GM21723 (cell line): ENCODE data around the gene ALPP.
"Not testable (repeated sequence)": the region's sequence is repeated elsewhere in the genome, so short reads cannot be mapped to it uniquely, and the experiment has no call there.

Experiments used
- ATAC-seq: cut with Tn5 transposase; IDR thresholded peaks from one replicate; pipeline ENCODE4 v1.9.1; 2021; ENCODE audit warnings: mild to moderate bottlenecking, moderate library complexity; ENCODE audit not compliant: unreplicated experiment

Gene ALPP

GRCh38 chr2:232363064-232363783 lies 15.3 kb upstream of the ALPP start:
- not testable (repeated sequence) for ATAC-seq

GRCh38 chr2:232363784-232364615 lies 14.6 kb upstream of the ALPP start:
- no peak for ATAC-seq

GRCh38 chr2:232364806-232365594 lies 13.6 kb upstream of the ALPP start:
- not testable (repeated sequence) for ATAC-seq

GRCh38 chr2:232365621-232366321 lies 12.8 kb upstream of the ALPP start:
- no peak for ATAC-seq

GRCh38 chr2:232366461-232366860 lies 12.1 kb upstream of the ALPP start:
- not testable (repeated sequence) for ATAC-seq

GRCh38 chr2:232367016-232367415 lies 11.5 kb upstream of the ALPP start:
- ATAC-seq: no peak

GRCh38 chr2:232367591-232368233 lies 10.8 kb upstream of the ALPP start:
- ATAC-seq: no peak

- ATAC-seq: no peak
Observed at GRCh38 chr2:232368311-232368731, 10.2 kb upstream of the ALPP start.

GRCh38 chr2:232369126-232369951 lies 9.2 kb upstream of the ALPP start:
- ATAC-seq: no peak

- not testable (repeated sequence) for ATAC-seq
Observed at GRCh38 chr2:232370007-232370406, 8.5 kb upstream of the ALPP start.

GRCh38 chr2:232372231-232373208 lies 6.0 kb upstream of the ALPP start:
- no peak for ATAC-seq

- no peak for ATAC-seq
Observed at GRCh38 chr2:232374356-232374755, 4.2 kb upstream of the ALPP start.

- no peak for ATAC-seq
Observed at GRCh38 chr2:232375164-232375563, 3.4 kb upstream of the ALPP start.

- ATAC-seq: no peak
Observed at GRCh38 chr2:232376260-232376659, 2.3 kb upstream of the ALPP start.

- ATAC-seq: no peak
Observed at GRCh38 chr2:232376713-232377112, 1.8 kb upstream of the ALPP start.

- ATAC-seq: no peak
Observed at GRCh38 chr2:232377319-232377718, 1.2 kb upstream of the ALPP start.

GRCh38 chr2:232377841-232378734 lies 463 bp upstream of the ALPP start:
- no peak for ATAC-seq
